ENCODE measurements around the gene MYCN. TPM values are rescaled to one million over a fixed set of nuclear protein-coding genes. Genes with fewer than 3 reads are reported as not detected.

MYCN gene
- total and polyA plus RNA-seq, 2 of the 8 experiments (the other 6 are each of a cell fraction or from before 2014, with no cell fraction given), result 87.8 to 137 TPM

DNA sequence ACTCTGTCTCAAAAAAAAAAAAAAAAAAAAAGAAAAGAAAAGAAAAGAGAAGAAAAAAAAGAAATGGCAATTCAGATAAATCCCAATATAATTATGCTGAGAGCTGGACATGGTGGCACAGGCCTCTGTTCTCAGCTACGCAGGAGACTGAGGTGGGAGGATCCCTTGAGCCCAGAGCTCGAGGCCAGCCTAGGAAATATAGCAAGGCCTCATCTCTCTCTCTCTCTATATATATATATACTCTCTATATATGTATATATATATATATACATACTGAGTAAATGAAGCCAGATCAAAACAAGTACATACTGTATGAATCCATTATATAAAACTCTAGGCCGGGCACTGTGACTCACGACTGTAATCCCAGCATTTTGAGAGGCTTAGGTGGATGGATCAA is 30.6 kb upstream of the MYCN start:
- DNase-seq (ENCODE audit: low read depth in 1 of 2, low spot score in 2 of 2) (no peak), FAIRE-seq (no peak)
- Histone ChIP-seq H4K5ac (ENCODE audit: insufficient read length, low read depth, low read length) (no peak overlapping the region), H2BK15ac (ENCODE audit: low read length) (no peak overlapping the region), H3K4me2 (ENCODE audit: insufficient read depth in 1 of 2, low read depth in 2 of 2, low read length in 2 of 2) (no peak overlapping the region), H3K14ac (ENCODE audit: insufficient read length) (no peak overlapping the region), H3K23me2 (ENCODE audit: low read depth, low read length) (no peaks in the 10 kb centered on the region), H3K23ac (ENCODE audit: insufficient read length) (no peak overlapping the region), H2BK20ac (ENCODE audit: low read length) (no peak overlapping the region), H3K9me3 (ENCODE audit: insufficient read depth in 2 of 2, low read depth in 1 of 2, low read length in 1 of 2) (no peaks in the 10 kb centered on the region), H2BK5ac (ENCODE audit: low read depth, low read length) (no peak overlapping the region), H3K4me3 (ENCODE audit: extremely low read depth in 1 of 4, insufficient read depth in 2 of 4, low read depth in 3 of 4, low read length in 4 of 4) (no peak overlapping the region), H2BK120ac (replicated peaks; ENCODE audit: low read depth, low read length) (no peak overlapping the region), H2BK12ac (ENCODE audit: low read depth, low read length) (no peak overlapping the region), H3K79me2 (ENCODE audit: control insufficient read depth in 1 of 2, insufficient read depth in 2 of 2, low read length in 2 of 2) (no peaks in the 10 kb centered on the region), H3K4ac (replicated peaks; ENCODE audit: insufficient read length, low read depth, low read length) (no peak overlapping the region), H3K27ac (ENCODE audit: low read depth, low read length) (no peak overlapping the region), H3K4me1 (replicated peaks in 1 of 4; ENCODE audit: control insufficient read depth in 3 of 4, insufficient read depth in 4 of 4, low read length in 3 of 4) (no peaks in the 10 kb centered on the region), H4K8ac (ENCODE audit: extremely low read depth, insufficient read depth, low read length) (no peak overlapping the region), H4K20me1 (replicated peaks in 1 of 2; ENCODE audit: control insufficient read depth in 1 of 2, insufficient read depth in 2 of 2, low read length in 2 of 2) (no peaks in the 10 kb centered on the region), H3K56ac (replicated peaks; ENCODE audit: insufficient read length, low read depth, low read length) (no peak overlapping the region), H3K9ac (replicated peaks in 1 of 4; ENCODE audit: extremely low read depth in 1 of 4, low read depth in 3 of 4, low read length in 3 of 4) (no peak overlapping the region), H3K18ac (ENCODE audit: extremely low read depth, low read length) (no peak overlapping the region), H3K27me3 (replicated peaks in 1 of 4; ENCODE audit: control insufficient read depth in 3 of 4, extremely low read depth in 1 of 4, insufficient read depth in 3 of 4, low read length in 3 of 4) (no peaks in the 10 kb centered on the region), H2AFZ (ENCODE audit: low read length) (no peak overlapping the region), H3K36me3 (ENCODE audit: control insufficient read depth in 2 of 4, insufficient read depth in 4 of 4, low read length in 3 of 4) (no peaks in the 10 kb centered on the region), H4K91ac (replicated peaks; ENCODE audit: insufficient read length, low read length) (no peak overlapping the region), H2AK5ac (ENCODE audit: low read depth, low read length) (no peak overlapping the region), H3K79me1 (ENCODE audit: low read depth, low read length) (no peaks in the 10 kb centered on the region)
- CTCF ChIA-PET (ENCODE audit: partially characterized antibody), result interaction anchor here (0.6 to 0.9 kb wide), 2 partner anchors 40 to 267 kb away, joined by 3 to 4 read pairs; no protein-coding TSS in a partner anchor
- POLR2A ChIA-PET (ENCODE audit: partially characterized antibody), result no interaction called here
- WGBS, 2 experiments (ENCODE audit: extremely low coverage in 1 of 2, insufficient coverage in 1 of 2, insufficient read length in 1 of 2, insufficient replicate concordance in 2 of 2, low coverage in 1 of 2, low lambda C conversion rate in 2 of 2, missing lambda C conversion rate in 1 of 2), result 98% methylated on average over 4 of the region's 4 CpGs; no CpG with 5 or more reads in 1 of the 2 experiments
- TF ChIP-seq HDAC2 (IDR thresholded peaks at IDR 0.05; ENCODE audit: borderline replicate concordance in 1 of 2, low read depth in 2 of 2, low read length in 2 of 2) (no peak), TEAD4 (IDR thresholded peaks at IDR 0.05; ENCODE audit: low read depth, low read length) (no peak), TBP (IDR thresholded peaks at IDR 0.05; ENCODE audit: low read depth, low read length) (no peak), SIX5 (IDR thresholded peaks at IDR 0.05; ENCODE audit: low read depth, low read length) (no peak), TAF1 (IDR thresholded peaks at IDR 0.05; ENCODE audit: low read depth, low read length) (no peak)
- TF ChIP-seq, protein P1, sequence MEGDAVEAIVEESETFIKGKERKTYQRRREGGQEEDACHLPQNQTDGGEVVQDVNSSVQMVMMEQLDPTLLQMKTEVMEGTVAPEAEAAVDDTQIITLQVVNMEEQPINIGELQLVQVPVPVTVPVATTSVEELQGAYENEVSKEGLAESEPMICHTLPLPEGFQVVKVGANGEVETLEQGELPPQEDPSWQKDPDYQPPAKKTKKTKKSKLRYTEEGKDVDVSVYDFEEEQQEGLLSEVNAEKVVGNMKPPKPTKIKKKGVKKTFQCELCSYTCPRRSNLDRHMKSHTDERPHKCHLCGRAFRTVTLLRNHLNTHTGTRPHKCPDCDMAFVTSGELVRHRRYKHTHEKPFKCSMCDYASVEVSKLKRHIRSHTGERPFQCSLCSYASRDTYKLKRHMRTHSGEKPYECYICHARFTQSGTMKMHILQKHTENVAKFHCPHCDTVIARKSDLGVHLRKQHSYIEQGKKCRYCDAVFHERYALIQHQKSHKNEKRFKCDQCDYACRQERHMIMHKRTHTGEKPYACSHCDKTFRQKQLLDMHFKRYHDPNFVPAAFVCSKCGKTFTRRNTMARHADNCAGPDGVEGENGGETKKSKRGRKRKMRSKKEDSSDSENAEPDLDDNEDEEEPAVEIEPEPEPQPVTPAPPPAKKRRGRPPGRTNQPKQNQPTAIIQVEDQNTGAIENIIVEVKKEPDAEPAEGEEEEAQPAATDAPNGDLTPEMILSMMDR (IDR thresholded peaks at IDR 0.05; ENCODE audit: control extremely low read depth in 1 of 3, insufficient read depth in 1 of 3, low read depth in 1 of 3, low read length in 3 of 3), result no peak
- TF ChIP-seq, protein P2, sequence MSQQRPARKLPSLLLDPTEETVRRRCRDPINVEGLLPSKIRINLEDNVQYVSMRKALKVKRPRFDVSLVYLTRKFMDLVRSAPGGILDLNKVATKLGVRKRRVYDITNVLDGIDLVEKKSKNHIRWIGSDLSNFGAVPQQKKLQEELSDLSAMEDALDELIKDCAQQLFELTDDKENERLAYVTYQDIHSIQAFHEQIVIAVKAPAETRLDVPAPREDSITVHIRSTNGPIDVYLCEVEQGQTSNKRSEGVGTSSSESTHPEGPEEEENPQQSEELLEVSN (IDR thresholded peaks at IDR 0.05), result no peak
